Measurements from ENCODE around the gene ERVK3-1. TPM values are rescaled to one million over a fixed set of nuclear protein-coding genes. Genes with fewer than 3 reads are reported as not detected.
"Not testable (repeated sequence)": the region's sequence is repeated elsewhere in the genome, so short reads cannot be mapped to it uniquely, and the experiment has no call there.

Gene ERVK3-1
- total RNA-seq, 1 donor from 2014 or later: 40.6 TPM

DNA sequence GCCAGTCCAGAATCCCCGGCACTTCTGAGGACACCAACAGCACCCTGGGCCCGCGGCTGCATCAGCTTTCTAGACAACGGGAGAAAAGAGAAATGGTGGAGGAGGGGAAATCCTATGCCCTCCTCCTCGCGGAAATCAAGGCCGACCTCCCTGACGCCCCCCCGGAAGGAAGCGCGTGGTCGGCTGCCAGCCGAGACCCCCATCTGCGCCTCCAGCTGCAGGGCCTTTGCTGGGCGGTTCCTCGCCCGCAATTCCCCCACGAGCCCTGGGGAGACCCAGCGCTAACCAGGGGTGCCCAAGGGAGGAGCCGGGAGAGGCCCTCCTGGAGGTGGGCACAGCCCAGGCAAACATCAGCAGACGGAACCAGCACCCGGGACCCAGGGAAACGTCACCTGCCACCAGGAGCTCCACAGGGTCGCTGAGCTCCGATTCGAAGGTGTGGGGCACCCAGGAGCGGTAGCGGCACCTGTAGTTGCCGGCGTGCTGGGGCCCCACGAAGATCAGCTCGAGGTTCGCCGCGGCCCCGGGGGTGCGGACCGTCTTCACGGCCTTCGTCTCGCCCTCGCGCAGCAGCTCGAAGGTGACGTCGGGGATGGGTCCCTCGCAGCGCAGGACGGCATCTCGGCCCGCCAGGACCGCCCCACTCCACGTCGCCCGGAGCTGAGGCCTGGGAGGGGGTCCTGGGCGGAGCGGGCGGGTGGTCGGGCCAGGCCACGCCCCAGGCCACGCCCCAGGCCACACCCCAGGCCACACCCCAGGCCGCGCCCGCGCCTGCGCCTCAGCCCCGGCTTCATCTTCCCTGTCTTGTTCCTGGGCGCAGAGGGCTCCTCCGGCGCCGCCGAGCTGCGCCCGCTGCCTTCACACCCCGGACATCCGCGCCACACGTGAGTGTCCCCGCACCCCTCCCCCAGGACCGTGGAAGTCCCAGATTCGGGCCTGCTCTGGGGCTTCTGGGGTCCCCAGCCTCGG is 42.1 kb downstream of the ERVK3-1 start:
- H3K9me3 Mint-ChIP-seq (ENCODE audit: unreplicated experiment): no peaks in the 10 kb centered on the region
- H3K27ac Mint-ChIP-seq (ENCODE audit: unreplicated experiment): peak overlapping the region; percentile 72
- H3K4me3 Mint-ChIP-seq (ENCODE audit: unreplicated experiment): peak overlapping the region; percentile 97
- no peak for TF ChIP-seq CTCF (IDR thresholded peaks at IDR 0.05; ENCODE audit: unreplicated experiment)
- H3K27me3 Mint-ChIP-seq (ENCODE audit: unreplicated experiment): peaks cover 5% of the 10 kb centered on the region
- H3K4me1 Mint-ChIP-seq (ENCODE audit: unreplicated experiment): peaks cover 12% of the 10 kb centered on the region
- DNase-seq (ENCODE audit: low spot score): peak; percentile 64
- H3K36me3 Mint-ChIP-seq (ENCODE audit: low read depth, unreplicated experiment): peaks cover 12% of the 10 kb centered on the region

- not testable (repeated sequence) for H3K27me3 Mint-ChIP-seq (ENCODE audit: unreplicated experiment); DNase-seq (ENCODE audit: low spot score); H3K27ac Mint-ChIP-seq (ENCODE audit: unreplicated experiment); H3K9me3 Mint-ChIP-seq (ENCODE audit: unreplicated experiment)
- Mint-ChIP-seq H3K4me3 (ENCODE audit: unreplicated experiment) (peak overlapping the region; percentile 97), H3K36me3 (ENCODE audit: low read depth, unreplicated experiment) (peaks cover 12% of the 10 kb centered on the region), H3K4me1 (ENCODE audit: unreplicated experiment) (peaks cover 12% of the 10 kb centered on the region)
Observed at GRCh38 chr19:58348080-58348479, 42.9 kb downstream of the ERVK3-1 start.

GRCh38 chr19:58349590-58349989 is 44.4 kb downstream of the ERVK3-1 start:
- no peak for DNase-seq (ENCODE audit: low spot score)
- TF ChIP-seq CTCF (IDR thresholded peaks at IDR 0.05; ENCODE audit: unreplicated experiment): no peak
- Mint-ChIP-seq H3K9me3 (ENCODE audit: unreplicated experiment) (no peaks in the 10 kb centered on the region), H3K36me3 (ENCODE audit: low read depth, unreplicated experiment) (peaks cover 12% of the 10 kb centered on the region), H3K4me1 (ENCODE audit: unreplicated experiment) (peaks cover 12% of the 10 kb centered on the region), H3K27me3 (ENCODE audit: unreplicated experiment) (peaks cover 8% of the 10 kb centered on the region), H3K27ac (ENCODE audit: unreplicated experiment) (peak overlapping the region; percentile 77), H3K4me3 (ENCODE audit: unreplicated experiment) (peak overlapping the region; percentile 54)

DNA sequence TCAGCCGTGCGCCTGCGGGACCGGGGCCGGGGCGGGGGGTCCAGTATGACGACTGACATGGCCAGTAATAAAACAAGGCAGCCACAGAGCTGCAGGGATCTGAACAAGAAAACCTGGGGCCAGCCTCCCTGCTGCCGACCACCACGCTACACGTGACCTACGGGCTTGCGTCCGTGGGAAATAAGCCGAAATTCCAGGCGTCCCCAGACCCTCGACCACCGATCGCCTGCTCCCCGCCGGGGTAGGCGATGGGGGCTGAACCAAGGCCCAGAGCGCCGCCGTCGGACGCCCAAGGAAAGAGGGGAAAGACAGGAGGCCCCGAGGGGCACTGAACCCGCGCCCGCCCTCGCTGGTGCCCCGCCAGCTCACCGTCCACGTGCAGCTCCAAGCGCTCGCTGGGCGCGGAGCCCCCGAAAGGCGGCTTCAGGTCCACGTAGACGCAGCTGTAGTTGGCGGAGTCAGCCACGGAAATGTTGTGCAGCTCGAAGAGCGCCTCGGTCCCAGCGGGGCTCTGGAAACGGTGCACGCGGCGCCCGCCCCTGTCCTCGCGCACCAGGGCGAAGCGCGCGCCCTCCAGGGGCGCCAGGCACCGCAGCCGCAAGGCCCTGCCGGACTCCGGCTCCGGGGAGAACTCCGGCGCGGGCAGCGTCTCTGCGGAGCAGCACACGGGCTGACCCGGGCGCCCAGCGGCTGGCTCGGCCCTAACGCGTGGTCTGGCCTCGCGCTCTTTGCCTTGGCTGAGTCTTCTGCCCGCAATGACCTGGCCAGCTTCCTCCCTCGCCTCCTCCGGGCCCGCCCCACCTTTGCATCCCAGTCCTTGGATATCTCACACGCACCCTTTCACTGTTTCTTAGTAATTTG is 45.1 kb downstream of the ERVK3-1 start:
- peaks cover 12% of the 10 kb centered on the region for H3K36me3 Mint-ChIP-seq (ENCODE audit: low read depth, unreplicated experiment)

More for the DNA sequence above, 45.1 kb downstream of the ERVK3-1 start:
- TF ChIP-seq CTCF (IDR thresholded peaks at IDR 0.05; ENCODE audit: unreplicated experiment): no peak
- DNase-seq (ENCODE audit: low spot score): no peak
- peaks cover 12% of the 10 kb centered on the region for H3K4me1 Mint-ChIP-seq (ENCODE audit: unreplicated experiment)
- no peaks in the 10 kb centered on the region for H3K9me3 Mint-ChIP-seq (ENCODE audit: unreplicated experiment)
- H3K27me3 Mint-ChIP-seq (ENCODE audit: unreplicated experiment): peaks cover 10% of the 10 kb centered on the region
- no peak overlapping the region for H3K4me3 Mint-ChIP-seq (ENCODE audit: unreplicated experiment)
- no peak overlapping the region for H3K27ac Mint-ChIP-seq (ENCODE audit: unreplicated experiment)

Measured in endothelial cell (in vitro differentiated cells).